HG02798 (cell line): Measurements from ENCODE around the gene HSPB6.
"Not testable (repeated sequence)": the region's sequence is repeated elsewhere in the genome, so short reads cannot be mapped to it uniquely, and the experiment has no call there.

Experiments used
- ATAC-seq: cut with Tn5 transposase; IDR thresholded peaks from one replicate; pipeline ENCODE4 v1.9.1; 2021; ENCODE audit warnings: mild to moderate bottlenecking; ENCODE audit not compliant: unreplicated experiment, poor library complexity

Gene HSPB6

GRCh38 chr19:35734273-35734672 is 22.6 kb downstream of the HSPB6 start:
- no peak for ATAC-seq

GRCh38 chr19:35733180-35734125 is 23.4 kb downstream of the HSPB6 start:
- ATAC-seq, result no peak

- ATAC-seq, result no peak
Observed at GRCh38 chr19:35732540-35733179, 24.2 kb downstream of the HSPB6 start.

GRCh38 chr19:35731779-35732405 is 24.9 kb downstream of the HSPB6 start:
- ATAC-seq, result no peak

GRCh38 chr19:35731353-35731752 is 25.5 kb downstream of the HSPB6 start:
- no peak for ATAC-seq

GRCh38 chr19:35730326-35730725 is 26.5 kb downstream of the HSPB6 start:
- ATAC-seq, result no peak

GRCh38 chr19:35729763-35730162 is 27.1 kb downstream of the HSPB6 start:
- ATAC-seq, result no peak

- no peak for ATAC-seq
Observed at GRCh38 chr19:35729021-35729420, 27.8 kb downstream of the HSPB6 start.

GRCh38 chr19:35727956-35728706 is 28.7 kb downstream of the HSPB6 start:
- ATAC-seq, result no peak

- no peak for ATAC-seq
Observed at GRCh38 chr19:35727053-35727955, 29.5 kb downstream of the HSPB6 start.

- no peak for ATAC-seq
Observed at GRCh38 chr19:35725216-35725861, 31.5 kb downstream of the HSPB6 start.

GRCh38 chr19:35724560-35724959 is 32.3 kb downstream of the HSPB6 start:
- no peak for ATAC-seq

- not testable (repeated sequence) for ATAC-seq
Observed at GRCh38 chr19:35724132-35724531, 32.7 kb downstream of the HSPB6 start.

GRCh38 chr19:35723671-35724070 is 33.2 kb downstream of the HSPB6 start:
- ATAC-seq, result no peak

- no peak for ATAC-seq
Observed at GRCh38 chr19:35722897-35723296, 33.9 kb downstream of the HSPB6 start.

- ATAC-seq, result no peak
Observed at GRCh38 chr19:35722461-35722860, 34.4 kb downstream of the HSPB6 start.

- no peak for ATAC-seq
Observed at GRCh38 chr19:35721374-35721773, 35.5 kb downstream of the HSPB6 start.

GRCh38 chr19:35720648-35721047 is 36.2 kb downstream of the HSPB6 start:
- no peak for ATAC-seq

GRCh38 chr19:35720163-35720524 is 36.7 kb downstream of the HSPB6 start:
- no peak for ATAC-seq
